Parathyroid adenoma (tissue), 2 donors: ENCODE measurements around the gene LUC7L.

Experiments
- H2AFZ ChIP-seq: fragments of 300-600 bp; sonication (generic); one replicate; pipeline ENCODE4 v1.7.0; 2017; ENCODE audit warnings: antibody characterized with exemption, mild to moderate bottlenecking
- H3K27ac ChIP-seq: fragments of 300-600 bp; sonication (generic); one replicate; pipeline ENCODE4 v1.7.0; 2017
- H3K27me3 ChIP-seq: fragments of 300-600 bp; sonication (generic); one replicate; pipeline ENCODE4 v1.7.0; 2017; ENCODE audit warnings: low read length; ENCODE audit not compliant: control insufficient read depth, insufficient read depth
- H3K36me3 ChIP-seq: fragments of 300-600 bp; sonication (generic); one replicate; pipeline ENCODE4 v1.7.0; 2017; ENCODE audit warnings: low read length; ENCODE audit not compliant: control insufficient read depth, insufficient read depth
- H3K4me1 ChIP-seq: fragments of 300-600 bp; sonication (generic); one replicate; pipeline ENCODE4 v1.7.0; 2017; ENCODE audit warnings: control low read depth
- H3K4me2 ChIP-seq: fragments of 300-600 bp; sonication (generic); one replicate; pipeline ENCODE4 v1.7.0; 2017; ENCODE audit warnings: low read length
- H3K4me3 ChIP-seq: fragments of 300-600 bp; sonication (generic); one replicate; pipeline ENCODE4 v1.7.0; 2017; ENCODE audit warnings: low read depth, low read length
- H3K79me2 ChIP-seq: fragments of 300-600 bp; sonication (generic); one replicate; pipeline ENCODE4 v1.7.0; 2017; ENCODE audit warnings: control low read depth
- H3K9ac ChIP-seq: fragments of 300-600 bp; sonication (generic); one replicate; pipeline ENCODE4 v1.7.0; 2017; ENCODE audit warnings: mild to moderate bottlenecking
- H3K9me3 ChIP-seq: fragments of 300-600 bp; sonication (generic); one replicate; pipeline ENCODE4 v1.7.0; 2017; ENCODE audit warnings: low read length; ENCODE audit not compliant: control insufficient read depth
- TF ChIP-seq, protein P1 (sequence below): fragments of 300-600 bp; sonication (generic); IDR thresholded peaks from one replicate; pipeline ENCODE4 v1.7.0; 2017; ENCODE audit warnings: antibody characterized with exemption, mild to moderate bottlenecking
- donor health status: primary hyperparathyroidism.

LUC7L gene

DNA sequence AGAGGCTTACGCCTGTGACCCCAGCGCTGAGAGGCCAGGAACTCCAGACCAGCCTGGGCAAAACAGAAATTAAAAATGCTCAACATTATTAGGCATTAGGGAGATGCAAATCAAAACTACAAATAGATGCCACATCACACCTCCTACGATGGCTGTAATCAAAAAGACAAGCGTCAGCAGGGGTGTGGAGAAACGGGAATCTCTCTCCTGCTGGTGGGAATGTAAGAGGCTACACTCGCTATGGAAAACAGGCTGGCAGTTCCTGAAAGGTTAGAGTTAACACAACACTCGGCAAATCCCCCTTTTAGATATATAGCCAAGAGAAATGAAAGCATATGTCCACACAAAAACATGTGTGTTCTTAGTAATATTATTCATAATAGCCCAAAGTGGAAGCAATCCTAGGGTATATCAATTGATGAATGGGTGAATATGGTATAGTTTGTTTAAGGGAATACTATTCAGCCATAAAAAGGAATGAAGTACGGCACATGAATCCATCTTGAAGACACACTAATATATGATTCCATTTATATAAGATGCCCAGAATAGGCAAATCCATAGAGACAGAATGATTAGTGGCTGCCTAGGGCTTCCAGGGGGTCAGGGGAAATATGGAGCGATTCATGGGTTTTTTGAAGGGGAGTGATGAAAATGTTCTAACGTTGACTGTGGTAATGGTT lies 88.9 kb downstream of the LUC7L start:
- Histone ChIP-seq H3K27me3 (no peaks in the 10 kb centered on the region), H3K4me2 (no peak overlapping the region), H3K36me3 (no peaks in the 10 kb centered on the region), H2AFZ (no peak overlapping the region), H3K4me1 (no peaks in the 10 kb centered on the region), H3K4me3 (no peak overlapping the region), H3K27ac (no peak overlapping the region), H3K79me2 (peaks cover 3% of the 10 kb centered on the region), H3K9ac (no peak overlapping the region), H3K9me3 (no peaks in the 10 kb centered on the region)
- TF ChIP-seq, protein P1, sequence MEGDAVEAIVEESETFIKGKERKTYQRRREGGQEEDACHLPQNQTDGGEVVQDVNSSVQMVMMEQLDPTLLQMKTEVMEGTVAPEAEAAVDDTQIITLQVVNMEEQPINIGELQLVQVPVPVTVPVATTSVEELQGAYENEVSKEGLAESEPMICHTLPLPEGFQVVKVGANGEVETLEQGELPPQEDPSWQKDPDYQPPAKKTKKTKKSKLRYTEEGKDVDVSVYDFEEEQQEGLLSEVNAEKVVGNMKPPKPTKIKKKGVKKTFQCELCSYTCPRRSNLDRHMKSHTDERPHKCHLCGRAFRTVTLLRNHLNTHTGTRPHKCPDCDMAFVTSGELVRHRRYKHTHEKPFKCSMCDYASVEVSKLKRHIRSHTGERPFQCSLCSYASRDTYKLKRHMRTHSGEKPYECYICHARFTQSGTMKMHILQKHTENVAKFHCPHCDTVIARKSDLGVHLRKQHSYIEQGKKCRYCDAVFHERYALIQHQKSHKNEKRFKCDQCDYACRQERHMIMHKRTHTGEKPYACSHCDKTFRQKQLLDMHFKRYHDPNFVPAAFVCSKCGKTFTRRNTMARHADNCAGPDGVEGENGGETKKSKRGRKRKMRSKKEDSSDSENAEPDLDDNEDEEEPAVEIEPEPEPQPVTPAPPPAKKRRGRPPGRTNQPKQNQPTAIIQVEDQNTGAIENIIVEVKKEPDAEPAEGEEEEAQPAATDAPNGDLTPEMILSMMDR: no peak
